HG03064 (cell line): ENCODE measurements around the gene RP9.
A peak's percentile ranks its signal among the peaks of the same experiment; 100 is the strongest.
"Not testable (repeated sequence)": the region's sequence is repeated elsewhere in the genome, so short reads cannot be mapped to it uniquely, and the experiment has no call there.

Source experiments
- ATAC-seq: cut with Tn5 transposase; IDR thresholded peaks from one replicate; pipeline ENCODE4 v1.9.1; 2021; ENCODE audit warnings: low read depth; ENCODE audit not compliant: unreplicated experiment

RP9 gene

DNA sequence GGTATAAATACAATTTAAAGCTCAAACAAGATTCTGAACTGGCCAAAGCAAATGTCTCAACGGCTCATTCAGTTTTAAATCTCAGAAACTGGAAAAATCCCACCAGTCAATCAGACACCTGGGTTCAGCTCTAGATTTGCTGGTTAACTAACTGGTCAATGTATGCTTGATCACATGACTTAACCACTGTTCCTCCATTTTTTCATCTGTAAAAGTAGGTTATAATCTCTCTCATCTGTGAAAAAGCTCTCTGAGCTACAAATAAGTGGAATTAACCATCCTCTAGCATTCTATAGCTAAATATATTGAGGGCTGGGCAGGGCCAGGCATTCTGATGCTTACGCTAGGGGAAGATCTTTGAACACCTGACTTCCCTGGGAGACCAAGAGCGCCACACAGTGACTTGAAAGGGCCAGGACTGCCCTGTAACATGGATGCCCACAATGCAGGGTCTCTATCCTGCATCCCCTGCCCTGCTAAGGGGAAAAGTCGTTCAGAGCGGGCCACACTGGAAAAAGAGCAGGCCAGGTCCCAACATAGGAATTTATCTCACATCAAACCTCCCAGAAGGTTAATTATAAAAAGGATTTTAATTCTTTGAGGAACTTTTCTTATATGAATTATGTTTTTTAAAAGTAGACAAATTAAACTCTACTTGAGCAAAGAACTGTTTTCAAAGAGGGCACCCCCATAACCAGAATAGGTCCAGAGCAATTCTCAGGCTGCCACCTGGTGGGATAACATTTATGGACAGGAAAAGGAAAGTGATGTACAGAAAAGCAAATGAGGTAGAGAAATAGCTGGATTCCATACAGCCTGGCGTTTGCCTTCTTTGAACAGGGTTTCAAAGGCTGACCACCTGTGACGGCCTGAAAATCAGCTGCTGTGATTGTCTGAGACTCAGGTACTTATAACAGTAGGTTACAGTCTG is 1.8 kb downstream of the RP9 start:
- ATAC-seq = peak; percentile 38

- no peak for ATAC-seq
These were observed 7.3 kb downstream of the RP9 start for GRCh38 chr7:33101906-33102305.

DNA sequence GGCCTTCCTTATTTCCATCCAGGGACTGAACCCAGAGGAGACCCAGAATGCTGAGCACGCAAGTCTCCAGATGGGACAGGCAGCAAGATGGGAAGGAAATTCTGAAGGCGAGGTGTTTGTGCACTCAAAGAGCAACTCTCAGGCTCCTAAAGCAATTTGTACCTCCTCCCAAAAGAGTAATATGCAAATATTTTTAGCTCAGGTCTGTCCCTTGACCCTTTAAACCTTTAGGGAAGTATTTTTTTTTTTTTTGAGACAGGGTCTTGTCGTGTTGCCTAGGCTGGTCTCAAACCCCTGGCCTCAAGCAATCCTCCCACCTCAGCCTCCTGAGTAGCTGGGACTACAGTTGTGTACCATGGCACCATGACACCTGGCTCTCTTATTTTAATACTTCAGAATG is 8.4 kb downstream of the RP9 start:
- ATAC-seq = no peak

DNA sequence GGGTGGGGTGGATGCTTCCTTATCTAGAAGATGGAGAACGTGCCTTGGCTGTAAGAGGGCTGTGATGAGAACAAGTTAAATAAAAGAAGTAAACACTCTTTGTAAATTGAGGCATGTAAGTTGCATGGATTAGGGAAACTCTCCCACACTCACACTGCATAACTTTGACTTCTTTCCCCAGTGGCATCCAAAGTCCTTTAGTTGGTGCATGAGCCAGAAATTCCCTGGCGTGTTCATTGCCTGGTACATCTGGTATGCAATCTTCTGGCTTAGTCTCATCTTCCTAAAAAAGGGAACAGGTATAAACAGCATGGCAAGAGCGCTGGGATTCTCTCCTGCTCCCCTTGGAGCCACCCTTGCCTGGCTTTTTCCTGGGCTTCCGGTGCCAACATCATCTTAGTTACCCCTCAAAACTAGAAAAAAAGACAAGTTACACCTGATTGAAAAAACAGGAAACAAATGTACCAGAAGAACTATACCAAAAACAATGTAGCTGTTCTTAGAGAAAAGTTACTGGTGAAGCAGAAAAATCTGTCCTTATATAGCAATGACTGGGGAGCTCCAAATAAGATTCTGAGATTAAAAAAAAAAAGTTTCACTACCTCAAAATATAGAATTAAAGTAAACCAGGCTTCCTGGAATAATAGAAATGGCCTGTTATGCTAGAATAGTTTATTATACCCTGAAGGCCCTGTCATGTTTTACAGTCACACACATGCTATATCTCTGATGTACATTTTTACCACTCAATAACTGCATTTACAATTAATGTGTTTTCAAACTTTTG is 9.9 kb downstream of the RP9 start:
- ATAC-seq = no peak

- not testable (repeated sequence) for ATAC-seq
These were observed 14.4 kb downstream of the RP9 start for GRCh38 chr7:33094745-33095275.

DNA sequence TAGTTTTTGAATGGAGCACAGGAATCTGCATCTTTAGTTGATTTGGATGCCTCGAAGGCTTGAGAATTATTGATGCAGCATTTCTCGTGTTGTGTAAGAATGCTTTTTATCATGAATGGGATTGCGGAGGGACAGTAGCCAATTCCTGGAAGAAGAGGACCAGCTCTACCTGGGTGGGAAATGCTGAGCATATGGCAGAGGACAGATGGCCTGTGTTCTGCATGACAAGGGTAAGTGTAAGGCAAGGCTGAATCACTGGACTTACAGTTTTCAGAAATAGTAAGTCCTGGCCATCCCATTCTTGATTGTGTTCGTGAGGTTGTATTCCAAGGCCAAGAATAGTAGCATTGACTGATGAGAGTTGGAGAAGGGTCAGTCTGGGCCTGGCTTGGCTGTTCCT is 15.9 kb downstream of the RP9 start:
- no peak for ATAC-seq

- no peak for ATAC-seq
These were observed 17.5 kb downstream of the RP9 start for GRCh38 chr7:33091641-33092191.

- no peak for ATAC-seq
These were observed 18.1 kb downstream of the RP9 start for GRCh38 chr7:33091111-33091531.

- ATAC-seq = no peak
These were observed 20.1 kb downstream of the RP9 start for GRCh38 chr7:33089142-33089541.

- no peak for ATAC-seq
These were observed 21.3 kb downstream of the RP9 start for GRCh38 chr7:33087858-33088257.

- no peak for ATAC-seq
These were observed 21.8 kb downstream of the RP9 start for GRCh38 chr7:33087356-33087755.

DNA sequence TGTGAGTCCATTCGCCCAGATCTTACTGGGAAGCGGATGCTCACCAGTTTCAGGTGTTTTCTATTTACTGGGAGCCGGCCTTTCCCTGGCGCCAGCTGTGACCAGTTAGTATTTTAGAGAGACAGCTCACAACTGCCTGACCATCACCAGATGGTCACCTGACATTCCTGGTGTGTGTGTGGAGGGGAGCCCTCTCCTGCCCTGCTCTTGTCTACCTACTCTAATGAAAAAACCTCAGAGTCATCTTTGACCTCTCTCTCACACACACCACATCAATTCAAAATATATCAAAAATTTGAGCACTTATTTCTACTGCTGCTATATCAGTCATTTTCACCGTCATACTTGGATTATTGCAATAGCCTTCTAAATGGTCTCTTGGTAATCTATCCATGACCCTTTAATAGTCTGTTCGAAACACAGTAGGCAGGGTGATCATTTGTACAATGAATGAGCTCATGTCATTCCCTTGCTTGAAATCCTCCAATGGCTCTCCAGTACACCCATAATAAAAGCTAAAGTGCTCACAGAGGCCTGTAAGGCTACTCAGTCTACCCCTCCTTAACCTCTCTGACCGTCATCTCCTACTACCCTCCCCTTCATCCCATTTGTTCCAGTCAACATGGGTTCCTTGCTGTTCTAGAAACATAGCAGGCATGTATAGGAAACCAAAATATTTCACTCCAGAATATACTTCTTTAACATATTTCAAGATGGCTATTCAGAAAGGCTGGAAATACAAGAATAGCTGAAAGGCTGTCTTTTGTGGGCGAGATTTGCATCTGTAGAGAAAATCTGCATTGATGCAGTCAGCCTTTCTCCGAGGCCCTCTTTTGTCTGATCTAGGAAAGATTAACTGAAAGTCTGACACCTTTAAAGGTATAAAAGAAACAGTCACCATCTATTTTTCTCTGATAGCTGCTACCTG is 29.2 kb downstream of the RP9 start:
- ATAC-seq = no peak

GRCh38 chr7:33079096-33079495 is 30.1 kb downstream of the RP9 start:
- ATAC-seq = no peak

DNA sequence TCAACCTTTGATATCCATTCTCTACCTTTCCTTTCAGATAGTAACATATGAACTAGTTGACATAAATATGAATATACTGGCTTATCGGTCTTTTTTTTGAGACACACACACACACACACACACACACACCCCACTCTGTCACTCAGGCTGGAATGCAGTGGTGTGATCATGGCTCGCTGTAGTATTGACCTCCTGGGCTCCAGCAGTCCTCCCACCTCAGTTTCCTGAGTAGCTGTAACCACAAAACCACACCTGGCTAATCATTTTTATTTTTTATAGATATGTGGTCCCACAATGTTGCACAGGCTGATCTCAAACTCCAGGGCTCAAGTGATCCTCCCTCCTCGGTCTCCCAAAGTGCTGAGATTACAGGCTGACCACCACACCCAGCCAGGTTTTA is 32.5 kb downstream of the RP9 start:
- ATAC-seq = no peak

GRCh38 chr7:33075818-33076518 is 33.2 kb downstream of the RP9 start:
- ATAC-seq = no peak

DNA sequence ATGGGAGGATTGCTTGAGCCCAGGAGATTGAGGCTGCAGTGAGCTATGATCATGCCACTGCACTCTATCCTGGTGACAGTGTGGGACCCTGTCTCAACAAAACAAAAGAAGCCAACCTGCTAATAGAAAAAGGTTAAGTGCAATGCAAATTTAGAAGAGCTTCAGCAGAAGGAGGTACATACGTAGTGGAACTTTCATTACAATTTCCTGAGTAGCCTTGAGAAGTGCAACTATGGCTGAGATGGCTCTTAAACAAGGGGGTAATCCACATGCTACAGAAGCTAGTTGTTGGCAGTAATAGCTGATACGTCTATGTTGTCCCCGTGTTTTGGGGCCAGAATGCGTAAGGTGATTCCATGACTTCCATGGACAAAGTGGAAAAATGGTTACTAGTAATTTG is 36.0 kb downstream of the RP9 start:
- ATAC-seq = no peak

- ATAC-seq = no peak
These were observed 36.7 kb downstream of the RP9 start for GRCh38 chr7:33072471-33072870.

DNA sequence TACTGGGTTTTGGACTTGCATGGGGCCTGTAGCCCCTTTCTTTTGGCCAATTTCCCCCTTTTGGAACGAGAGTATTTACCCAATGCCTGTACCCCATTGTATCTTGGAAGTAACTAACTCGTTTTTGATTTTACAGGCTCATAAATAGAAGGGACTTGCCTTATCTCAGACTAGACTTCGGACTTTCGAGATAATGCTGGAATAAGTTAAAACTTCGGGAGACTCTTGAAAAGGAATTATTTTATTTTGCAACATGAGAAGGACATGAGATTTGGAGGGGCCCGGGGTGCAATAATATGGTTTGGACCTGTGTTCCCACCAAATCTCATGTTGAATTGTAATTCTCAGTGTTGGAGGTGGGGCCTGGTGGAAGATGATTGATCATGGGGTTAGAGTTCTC is 38.4 kb downstream of the RP9 start:
- no peak for ATAC-seq

- ATAC-seq = no peak
These were observed 38.9 kb downstream of the RP9 start for GRCh38 chr7:33070277-33070676.
